Cardiac fibroblast (primary cell): Measurements from ENCODE around the gene STX3.
A peak's percentile ranks its signal among the peaks of the same experiment; 100 is the strongest.

ENCODE experiments used
- DNase-seq, 2 donors: peaks; one replicate each; pipeline versions ENCODE4 v3.0.0 to v3.0.0-alpha.2; 2010; ENCODE audit warnings: low read depth in 2 of 2
- H3K4me3 ChIP-seq, 2 donors: replicated peaks in 1 of 2; 1 replicate in 1 of 2; 2 replicates in 1 of 2; pipeline ENCODE4 v1.5.1; 2011; ENCODE audit warnings: low read depth in 2 of 2, low read length in 2 of 2, mild to moderate bottlenecking in 2 of 2, moderate library complexity in 1 of 2
- CTCF ChIP-seq: IDR thresholded peaks from one replicate; pipeline ENCODE4 v1.5.1; 2011; ENCODE audit warnings: low read depth, mild to moderate bottlenecking, low read length, inconsistent platforms

STX3 gene

GRCh38 chr11:59766542-59767224 is 11.5 kb downstream of the STX3 start:
- TF ChIP-seq CTCF: no peak
- DNase-seq: no peak

DNA sequence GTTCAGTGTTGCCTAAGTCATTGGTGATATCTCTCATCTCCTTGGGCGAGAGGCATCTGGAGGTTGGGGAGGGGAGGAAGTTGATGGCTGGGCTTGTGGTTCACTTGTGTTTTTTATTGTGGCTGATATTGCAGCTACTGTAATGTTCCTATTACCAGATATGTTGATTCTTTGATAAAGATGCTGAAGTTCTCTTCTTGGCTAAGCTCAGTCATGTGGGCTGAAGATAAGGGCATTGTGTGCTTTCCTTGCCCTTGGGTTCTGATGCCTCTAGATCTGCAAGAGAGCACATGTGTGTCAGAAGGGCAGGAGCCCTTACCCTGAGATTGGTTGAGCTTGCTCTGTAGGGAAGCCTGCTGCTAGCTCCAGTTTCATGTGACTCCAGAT is 12.0 kb downstream of the STX3 start:
- DNase-seq: no peak
- no peak overlapping the region for H3K4me3 ChIP-seq
- TF ChIP-seq CTCF: no peak

More at GRCh38 chr11:59766542-59767224, 11.5 kb downstream of the STX3 start:
- H3K4me3 ChIP-seq: no peak overlapping the region

- no peak for TF ChIP-seq CTCF
- DNase-seq: peak in 1 of 2 donors; percentile 10
- no peak overlapping the region for H3K4me3 ChIP-seq
These were observed 13.9 kb downstream of the STX3 start for GRCh38 chr11:59769111-59769510.

DNA sequence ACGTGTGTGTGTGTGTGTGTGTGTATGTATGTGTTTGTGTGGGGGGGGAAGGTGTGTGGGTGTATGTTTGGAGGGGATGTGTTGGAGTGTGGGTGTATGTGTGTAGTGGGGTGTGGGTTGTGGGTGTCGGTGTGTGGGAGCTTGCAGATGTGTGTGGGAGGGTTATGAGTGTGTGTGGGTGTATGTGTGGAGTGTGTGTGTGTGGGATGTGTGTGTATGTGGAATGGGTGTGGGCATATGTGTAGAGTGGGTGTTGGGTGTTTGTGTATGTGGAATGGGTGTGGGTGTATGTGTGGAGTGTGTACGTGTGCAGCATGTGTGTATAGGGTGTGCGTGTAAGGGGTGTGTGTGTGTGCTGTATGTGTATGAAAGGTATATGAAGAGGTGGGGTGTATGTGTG is 14.7 kb downstream of the STX3 start:
- H3K4me3 ChIP-seq: no peak overlapping the region
- no peak for TF ChIP-seq CTCF
- DNase-seq: no peak

DNA sequence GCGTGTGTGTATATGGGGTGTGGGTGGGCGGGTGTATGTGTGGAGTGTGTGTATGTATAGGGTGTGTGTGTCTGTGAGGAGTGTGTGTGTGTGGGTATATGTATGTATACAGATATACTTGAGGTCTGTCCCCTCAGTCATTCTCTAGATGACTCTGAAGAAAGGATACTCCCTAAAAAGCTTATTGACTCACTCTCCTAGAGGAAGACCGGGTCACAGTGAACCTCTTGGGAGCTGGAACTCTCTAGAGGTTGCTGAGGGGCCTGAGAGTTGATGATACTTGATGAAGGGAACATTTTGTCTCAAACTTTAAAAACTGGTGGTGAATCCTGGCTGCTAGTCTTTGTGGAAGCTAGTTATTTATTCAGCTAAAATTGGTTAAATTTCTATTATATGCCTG is 15.1 kb downstream of the STX3 start:
- DNase-seq: peak in 1 of 2 donors; percentile 35
- no peak overlapping the region for H3K4me3 ChIP-seq
- TF ChIP-seq CTCF: no peak

DNA sequence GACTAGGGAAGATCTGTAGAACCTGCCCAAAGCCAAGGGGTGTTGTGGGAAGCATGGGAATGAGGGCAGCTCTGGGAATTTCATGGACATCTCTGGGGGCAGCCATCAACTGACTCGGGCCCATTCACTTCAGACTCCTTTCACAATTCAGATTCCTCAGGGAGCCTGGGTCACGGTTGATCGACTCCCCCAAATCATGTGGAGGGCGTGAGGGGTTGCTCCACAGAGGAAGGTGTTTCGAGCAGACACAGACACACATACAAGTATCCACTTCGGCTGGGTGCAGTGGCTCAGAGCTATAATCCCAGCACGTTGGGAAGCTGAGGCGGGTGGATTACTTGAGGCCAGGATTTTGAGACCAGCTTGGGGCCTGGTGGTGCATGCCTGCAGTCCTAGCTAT is 15.7 kb downstream of the STX3 start:
- H3K4me3 ChIP-seq: no peak overlapping the region
- TF ChIP-seq CTCF: no peak
- DNase-seq: no peak

GRCh38 chr11:59771605-59772004 is 16.4 kb downstream of the STX3 start:
- DNase-seq: no peak
- H3K4me3 ChIP-seq: no peak overlapping the region
- no peak for TF ChIP-seq CTCF
